ENCODE data around the gene LAMA3.

Gene LAMA3

DNA sequence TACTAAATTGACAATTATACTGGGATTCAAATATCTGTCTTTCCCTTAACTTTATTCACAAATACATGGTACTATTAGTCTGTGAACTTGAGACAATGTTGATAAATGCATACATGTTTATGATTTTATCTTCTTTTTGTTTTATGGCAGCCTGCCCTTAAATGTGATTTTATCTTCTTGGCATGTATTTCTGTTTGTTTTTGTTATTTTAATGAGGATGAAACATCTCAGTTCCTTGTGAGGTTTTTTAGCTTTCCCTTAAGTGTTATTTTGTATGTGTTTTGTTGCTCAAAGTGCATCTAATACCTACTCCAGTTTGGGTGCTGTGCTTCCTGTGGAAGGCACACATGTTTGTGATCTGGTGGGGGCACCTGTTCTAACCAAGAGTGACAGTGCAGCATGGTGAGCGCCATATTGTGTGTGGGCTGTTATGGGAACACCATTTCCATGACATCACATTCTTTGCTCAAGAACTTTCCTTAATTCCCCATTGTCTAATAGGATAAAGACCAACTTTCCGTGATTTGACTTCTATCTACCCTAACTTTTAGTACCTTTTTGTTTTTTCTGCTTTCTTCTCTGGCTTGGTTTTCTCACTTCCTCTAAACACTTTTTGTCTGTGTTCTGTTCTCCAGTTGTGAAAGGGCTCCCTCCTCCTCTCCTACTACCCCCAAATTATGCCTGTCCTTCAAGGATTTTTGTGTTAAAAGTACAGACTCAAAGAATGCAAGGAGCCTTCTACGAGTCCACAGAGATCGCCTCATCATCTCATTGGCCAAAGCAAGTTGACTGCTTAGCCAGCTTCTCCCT lies 163.2 kb downstream of the LAMA3 start:
- DNase-seq (ENCODE audit: low spot score) = no peak

- no peak for DNase-seq (ENCODE audit: low spot score)
Measured at GRCh38 chr18:23853448-23854195, 164.4 kb downstream of the LAMA3 start.

DNA sequence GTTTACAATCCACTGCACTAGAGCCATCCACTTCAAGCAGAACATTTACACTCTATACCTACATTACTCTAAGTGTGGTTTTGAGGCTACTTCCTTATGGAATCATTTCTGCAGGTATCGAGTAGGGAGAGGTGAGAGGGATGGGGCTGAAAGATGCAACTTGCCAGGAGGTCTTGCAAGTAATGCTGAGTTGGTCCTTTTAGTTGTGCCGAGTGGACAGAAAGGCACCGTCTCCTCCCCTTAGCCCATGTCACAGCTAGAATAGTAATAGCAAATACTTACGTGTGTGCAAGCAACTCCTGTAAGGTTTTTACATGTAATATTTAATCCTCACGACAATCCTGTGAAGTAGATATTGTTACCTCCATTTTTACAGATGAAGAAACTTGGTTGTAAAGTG lies 166.5 kb downstream of the LAMA3 start:
- no peak for DNase-seq (ENCODE audit: low spot score)

- DNase-seq (ENCODE audit: low spot score) = no peak
Measured at GRCh38 chr18:23856466-23857163, 167.4 kb downstream of the LAMA3 start.

- DNase-seq (ENCODE audit: low spot score) = no peak
Measured at GRCh38 chr18:23857164-23857552, 167.9 kb downstream of the LAMA3 start.

GRCh38 chr18:23857756-23858155 lies 168.5 kb downstream of the LAMA3 start:
- DNase-seq (ENCODE audit: low spot score) = no peak

DNA sequence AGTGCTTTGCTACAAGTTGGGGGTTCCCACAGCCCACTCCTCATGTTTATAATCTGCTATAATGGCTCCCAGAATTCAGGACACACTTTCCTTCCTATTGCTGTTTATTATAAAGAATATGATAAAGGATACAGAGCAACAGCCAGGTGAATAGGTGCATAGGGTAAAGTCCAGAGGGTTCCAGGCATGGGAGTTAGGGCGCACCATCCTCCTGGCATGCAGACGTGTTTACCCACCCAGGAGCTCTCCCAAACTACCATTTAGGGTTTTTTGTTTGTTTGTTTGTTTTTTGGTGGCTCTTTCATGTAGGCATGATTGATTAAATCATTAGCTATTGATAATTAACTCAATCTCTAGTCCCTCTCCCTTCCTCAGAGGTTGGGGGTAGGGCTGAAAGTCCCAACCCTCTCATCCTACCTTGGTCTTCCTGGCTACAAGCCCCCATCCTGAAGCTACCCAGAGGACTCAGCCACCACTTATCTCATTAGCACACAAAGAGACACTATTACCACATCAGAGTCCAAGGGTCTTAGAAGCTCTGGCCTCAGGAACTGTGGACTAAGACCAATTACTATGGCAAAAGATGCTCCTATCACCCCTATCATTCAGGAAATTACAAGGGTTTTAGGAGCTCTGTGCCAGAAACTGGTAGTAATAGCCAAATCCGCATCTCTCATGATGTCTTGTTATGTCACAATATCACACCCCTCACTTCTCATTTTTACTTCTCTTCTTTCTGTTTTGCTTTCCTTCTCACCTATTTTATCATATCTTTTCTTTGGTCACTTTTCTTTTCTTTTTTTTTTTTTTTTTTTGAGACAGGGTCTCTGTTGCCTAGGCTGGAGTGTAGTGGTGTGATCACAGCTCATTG lies 170.4 kb downstream of the LAMA3 start:
- no peak for DNase-seq (ENCODE audit: low spot score)

- no peak for DNase-seq (ENCODE audit: low spot score)
Measured at GRCh38 chr18:23861326-23861725, 172.1 kb downstream of the LAMA3 start.

DNA sequence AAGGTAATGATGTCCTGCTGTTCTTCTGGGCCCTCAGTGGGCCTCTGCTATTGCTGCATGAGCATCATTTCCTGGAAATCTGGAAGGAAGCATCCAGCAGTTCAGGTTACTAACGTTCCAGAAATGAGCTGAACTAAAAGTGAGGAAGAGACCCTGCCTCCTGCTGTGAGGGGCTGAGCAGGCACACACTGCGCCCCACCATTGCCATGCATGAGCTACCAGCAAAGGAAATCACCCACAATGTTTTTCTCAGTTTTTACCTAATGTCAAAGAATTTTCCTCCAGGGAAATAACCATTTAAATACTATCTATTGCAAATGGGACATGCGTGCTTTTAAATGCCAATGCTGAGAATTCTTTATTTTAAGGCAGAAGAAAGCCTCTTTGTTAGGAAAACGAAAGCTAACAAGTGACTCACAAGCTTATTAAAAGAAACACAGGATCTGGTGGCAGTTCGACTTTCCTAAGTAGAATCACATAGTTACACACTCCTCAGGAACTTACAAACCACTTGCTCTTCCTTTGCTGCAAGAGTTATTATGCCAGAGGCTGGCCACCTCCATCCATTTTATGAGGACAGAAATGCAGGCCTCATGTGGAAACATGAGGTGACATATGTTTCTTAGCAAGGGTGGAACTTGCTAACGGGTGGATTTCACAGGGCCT lies 172.7 kb downstream of the LAMA3 start:
- DNase-seq (ENCODE audit: low spot score) = peak; percentile 78

DNA sequence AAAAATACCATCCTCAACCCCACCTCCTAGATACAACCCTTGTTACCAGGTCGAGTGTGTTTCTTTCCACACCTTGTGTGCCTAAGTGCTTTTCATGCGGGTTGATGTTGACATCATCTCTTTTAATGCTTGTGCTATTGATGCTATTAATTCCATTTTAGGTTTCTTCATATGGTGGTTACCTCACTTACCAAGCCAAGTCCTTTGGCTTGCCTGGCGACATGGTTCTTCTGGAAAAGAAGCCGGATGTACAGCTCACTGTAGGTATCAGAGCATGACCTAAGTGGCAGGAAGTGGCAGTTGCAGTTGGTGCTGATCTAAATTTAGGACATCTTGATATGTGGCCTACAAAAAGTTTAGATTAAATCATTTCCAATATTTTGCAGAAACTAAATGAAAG lies 175.4 kb downstream of the LAMA3 start:
- no peak for DNase-seq (ENCODE audit: low spot score)

GRCh38 chr18:23867006-23867405 lies 177.8 kb downstream of the LAMA3 start:
- DNase-seq (ENCODE audit: low spot score) = no peak

- no peak for DNase-seq (ENCODE audit: low spot score)
Measured at GRCh38 chr18:23868136-23868785, 179.0 kb downstream of the LAMA3 start.

GRCh38 chr18:23870676-23871380 lies 181.6 kb downstream of the LAMA3 start:
- no peak for DNase-seq (ENCODE audit: low spot score)

- no peak for DNase-seq (ENCODE audit: low spot score)
Measured at GRCh38 chr18:23871410-23871809, 182.2 kb downstream of the LAMA3 start.

DNA sequence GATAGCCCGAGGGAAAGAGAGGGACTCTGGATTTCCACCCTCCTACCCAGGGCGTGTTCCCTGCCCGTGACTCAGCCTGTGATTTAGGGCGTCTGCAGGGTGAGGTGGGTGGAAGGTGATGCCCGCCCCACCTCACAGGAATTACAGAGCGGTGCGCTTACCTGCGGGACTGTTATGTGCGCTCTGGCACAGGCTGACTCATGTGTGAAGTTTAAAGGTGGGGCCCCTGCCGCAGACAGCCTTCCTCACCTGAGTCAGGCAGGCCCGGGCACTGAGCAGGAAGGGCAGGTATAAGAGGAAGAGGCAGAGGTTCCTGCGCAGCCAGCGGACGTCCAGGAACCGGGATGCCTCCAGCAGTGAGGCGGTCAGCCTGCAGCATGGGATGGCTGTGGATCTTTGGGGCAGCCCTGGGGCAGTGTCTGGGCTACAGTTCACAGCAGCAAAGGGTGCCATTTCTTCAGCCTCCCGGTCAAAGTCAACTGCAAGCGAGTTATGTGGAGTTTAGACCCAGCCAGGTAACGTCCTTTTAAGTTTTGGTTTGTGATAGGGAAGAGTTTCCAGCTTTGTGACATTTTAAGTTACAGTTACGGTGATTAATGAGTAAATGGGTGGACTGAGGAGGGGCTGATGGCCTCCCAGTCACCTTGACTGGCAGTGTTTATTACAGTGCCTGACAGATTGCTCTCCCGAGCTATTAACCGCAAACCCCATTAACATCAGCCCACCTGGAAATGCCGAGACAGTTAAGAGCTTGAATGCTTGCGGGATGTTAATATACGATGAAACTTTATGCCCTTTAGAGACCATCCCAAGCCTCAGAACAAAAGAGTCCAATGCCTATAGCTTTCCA lies 183.7 kb downstream of the LAMA3 start:
- no peak for DNase-seq (ENCODE audit: low spot score)

DNA sequence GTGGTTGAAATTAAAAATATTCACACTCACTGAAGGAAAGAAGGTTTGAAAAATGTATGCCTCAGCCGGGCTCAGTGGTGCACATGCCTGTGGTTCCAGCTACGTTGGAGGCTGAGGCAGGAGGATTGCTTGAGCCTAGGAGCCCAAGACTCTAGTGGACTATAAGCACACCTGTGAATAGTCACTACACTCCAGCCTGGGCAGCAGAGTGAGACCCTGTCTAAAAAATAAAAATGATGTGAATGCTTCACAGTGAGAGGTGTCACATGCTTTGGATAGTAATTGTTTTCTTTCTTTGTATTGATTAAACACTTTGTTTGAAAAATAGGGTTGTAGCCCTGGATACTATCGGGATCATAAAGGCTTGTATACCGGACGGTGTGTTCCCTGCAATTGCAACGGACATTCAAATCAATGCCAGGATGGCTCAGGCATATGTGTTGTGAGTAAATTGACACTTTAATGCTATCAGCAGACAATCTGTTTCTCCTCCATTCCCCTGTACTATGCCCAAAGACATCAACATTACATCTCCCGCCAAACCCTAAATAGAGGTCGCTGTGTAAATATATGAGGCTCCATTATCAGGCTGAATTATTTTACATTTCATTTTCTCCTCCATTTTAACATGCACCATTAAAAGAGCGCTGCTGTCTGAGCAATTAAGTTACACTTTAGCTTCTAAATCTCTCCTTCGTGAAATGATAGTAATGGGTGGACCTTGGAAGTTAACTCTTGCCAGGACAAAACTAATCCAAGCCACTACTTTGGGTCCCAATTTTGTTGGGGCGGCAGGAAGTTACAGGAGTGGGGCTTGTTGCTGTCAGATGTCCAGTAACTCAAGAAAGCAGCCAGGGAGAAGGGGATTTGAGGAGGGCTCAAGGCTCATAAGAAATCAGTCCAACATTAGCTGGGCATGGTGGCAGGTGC lies 187.0 kb downstream of the LAMA3 start:
- no peak for DNase-seq (ENCODE audit: low spot score)

DNA sequence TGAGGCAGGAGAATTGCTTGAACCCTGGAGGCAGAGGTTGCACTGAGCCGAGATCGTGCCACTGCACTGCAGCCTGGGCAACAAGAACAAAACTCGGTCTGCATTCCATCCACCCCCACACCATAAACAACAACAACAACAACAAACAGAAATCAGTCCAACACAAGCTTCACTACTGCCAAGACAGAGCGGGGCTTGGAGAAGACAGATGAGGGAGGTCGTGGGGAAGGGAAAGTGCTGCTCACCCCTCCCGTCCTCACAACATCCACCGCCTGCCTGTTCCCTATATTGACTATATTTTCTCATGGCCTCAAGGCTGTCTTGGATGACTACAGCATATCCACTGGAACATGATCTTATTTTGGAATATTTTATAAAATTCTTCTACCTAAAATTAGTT lies 187.7 kb downstream of the LAMA3 start:
- DNase-seq (ENCODE audit: low spot score) = no peak

DNA sequence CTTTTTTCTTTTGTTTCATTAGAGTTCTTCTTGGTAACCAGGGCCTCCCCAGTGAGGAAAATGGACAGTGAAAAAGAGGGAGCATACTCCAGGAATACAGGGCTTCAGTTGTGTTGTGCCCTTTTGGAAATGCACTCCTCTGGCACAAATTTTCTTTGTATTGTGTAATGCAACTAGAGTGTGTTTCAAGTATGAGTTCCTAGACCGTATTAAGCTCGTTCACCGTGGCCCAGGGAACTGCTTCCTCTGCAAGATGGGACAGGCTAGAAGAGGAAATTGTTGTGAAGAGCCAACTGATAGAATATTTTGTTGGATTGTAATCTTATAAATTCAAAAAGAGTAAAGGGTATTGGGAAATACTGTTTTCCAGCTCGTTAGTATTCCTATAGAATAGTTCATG lies 188.1 kb downstream of the LAMA3 start:
- DNase-seq (ENCODE audit: low spot score) = no peak
